HG02885 (cell line): ENCODE results near the gene BLID.

Experiments
- ATAC-seq: cut with Tn5 transposase; IDR thresholded peaks from one replicate; pipeline ENCODE4 v1.9.1; 2021; ENCODE audit warnings: mild to moderate bottlenecking; ENCODE audit not compliant: unreplicated experiment, poor library complexity

The BLID gene

GRCh38 chr11:122141725-122142124, 25.7 kb upstream of the BLID start:
- ATAC-seq, result no peak

- no peak for ATAC-seq
Observed at GRCh38 chr11:122140500-122140899, 24.5 kb upstream of the BLID start.

- no peak for ATAC-seq
Observed at GRCh38 chr11:122139595-122139866, 23.5 kb upstream of the BLID start.

- ATAC-seq, result no peak
Observed at GRCh38 chr11:122138744-122139594, 23.0 kb upstream of the BLID start.

- no peak for ATAC-seq
Observed at GRCh38 chr11:122137078-122137793, 21.2 kb upstream of the BLID start.

GRCh38 chr11:122131126-122131525, 15.1 kb upstream of the BLID start:
- ATAC-seq, result no peak

GRCh38 chr11:122128146-122128545, 12.1 kb upstream of the BLID start:
- no peak for ATAC-seq

- no peak for ATAC-seq
Observed at GRCh38 chr11:122127020-122127419, 11.0 kb upstream of the BLID start.

GRCh38 chr11:122126024-122126688, 10.1 kb upstream of the BLID start:
- no peak for ATAC-seq

GRCh38 chr11:122123263-122123929, 7.4 kb upstream of the BLID start:
- no peak for ATAC-seq

- no peak for ATAC-seq
Observed at GRCh38 chr11:122122179-122122578, 6.2 kb upstream of the BLID start.

- ATAC-seq, result no peak
Observed at GRCh38 chr11:122120096-122120495, 4.1 kb upstream of the BLID start.

GRCh38 chr11:122116591-122116990, 576 bp upstream of the BLID start:
- ATAC-seq, result no peak

- ATAC-seq, result no peak
Observed at GRCh38 chr11:122114976-122115375, 1.0 kb downstream of the BLID start.

GRCh38 chr11:122113836-122114825, 1.9 kb downstream of the BLID start:
- no peak for ATAC-seq

- no peak for ATAC-seq
Observed at GRCh38 chr11:122112470-122113365, 3.3 kb downstream of the BLID start.

GRCh38 chr11:122109932-122110331, 6.1 kb downstream of the BLID start:
- ATAC-seq, result no peak

- ATAC-seq, result no peak
Observed at GRCh38 chr11:122108828-122109227, 7.2 kb downstream of the BLID start.
